Stimulated activated CD8-positive, alpha-beta memory T cell treated with anti-CD3 and anti-CD28 coated beads, Interleukin-12 subunit alpha, Interleukin-12 subunit beta, amount 100 ng/mL, for 24 hours (primary cell): ENCODE data around the gene ADAM10.
"Not testable (repeated sequence)": the region's sequence is repeated elsewhere in the genome, so short reads cannot be mapped to it uniquely, and the experiment has no call there.

ENCODE experiments used
- DNase-seq: peaks from one replicate; pipeline ENCODE4 v3.0.0-alpha.2; 2020; ENCODE audit errors: extremely low read depth

ADAM10 gene

GRCh38 chr15:58749532-58750337 is at the start of gene ADAM10:
ADAM10 (minus strand) TSS chr15:58749707; CDS start chr15:58749534, 173 bp downstream.
- peak; percentile 98 for DNase-seq

- no peak for DNase-seq
Measured at GRCh38 chr15:58797505-58797904, 48.0 kb upstream of the ADAM10 start.

GRCh38 chr15:58795825-58796224 is 46.3 kb upstream of the ADAM10 start:
- no peak for DNase-seq

- no peak for DNase-seq
Measured at GRCh38 chr15:58793862-58794261, 44.4 kb upstream of the ADAM10 start.

GRCh38 chr15:58788056-58788710 is 38.7 kb upstream of the ADAM10 start:
- no peak for DNase-seq

GRCh38 chr15:58785355-58785754 is 35.8 kb upstream of the ADAM10 start:
- DNase-seq: no peak

- DNase-seq: no peak
Measured at GRCh38 chr15:58779554-58779953, 30.0 kb upstream of the ADAM10 start.

GRCh38 chr15:58777107-58777506 is 27.6 kb upstream of the ADAM10 start:
- DNase-seq: no peak

- no peak for DNase-seq
Measured at GRCh38 chr15:58775402-58775801, 25.9 kb upstream of the ADAM10 start.

- no peak for DNase-seq
Measured at GRCh38 chr15:58773024-58773423, 23.5 kb upstream of the ADAM10 start.

GRCh38 chr15:58771621-58772250 is 22.2 kb upstream of the ADAM10 start:
- DNase-seq: no peak

- peak; percentile 89 for DNase-seq
Measured at GRCh38 chr15:58770857-58771620, 21.5 kb upstream of the ADAM10 start, which contains the start of gene MINDY2. MINDY2 (plus strand) TSS chr15:58771302; CDS start chr15:58771396, 94 bp downstream.

GRCh38 chr15:58770519-58770856 is 21.0 kb upstream of the ADAM10 start:
- no peak for DNase-seq

- not testable (repeated sequence) for DNase-seq
Measured at GRCh38 chr15:58768601-58769004, 19.1 kb upstream of the ADAM10 start.

- no peak for DNase-seq
Measured at GRCh38 chr15:58766290-58766689, 16.8 kb upstream of the ADAM10 start.

GRCh38 chr15:58764468-58764867 is 15.0 kb upstream of the ADAM10 start:
- no peak for DNase-seq

GRCh38 chr15:58762731-58763130 is 13.2 kb upstream of the ADAM10 start:
- no peak for DNase-seq

- DNase-seq: no peak
Measured at GRCh38 chr15:58762285-58762684, 12.8 kb upstream of the ADAM10 start.

GRCh38 chr15:58761010-58761388 is 11.5 kb upstream of the ADAM10 start:
- no peak for DNase-seq

- no peak for DNase-seq
Measured at GRCh38 chr15:58760385-58761009, 11.0 kb upstream of the ADAM10 start.

GRCh38 chr15:58758141-58758540 is 8.6 kb upstream of the ADAM10 start:
- DNase-seq: no peak

GRCh38 chr15:58755956-58756355 is 6.4 kb upstream of the ADAM10 start:
- DNase-seq: no peak
